Tibial nerve (tissue), 4 donors: ENCODE results near the gene NCAPH2. TPM values are rescaled to one million over a fixed set of nuclear protein-coding genes. Genes with fewer than 3 reads are reported as not detected.
A peak's percentile ranks its signal among the peaks of the same experiment; 100 is the strongest.

Experiments
- DNase-seq, 2 donors: peaks; one replicate each; pipeline ENCODE4 v3.0.0-alpha.2; 2019; ENCODE audit warnings: low spot score in 2 of 2
- H3K27ac ChIP-seq, 4 donors: fragments of 200-600 bp; sonication (generic) in 3 of 4; one replicate each; pipeline ENCODE4 v1.5.1; 2017 to 2019; ENCODE audit warnings: mild to moderate bottlenecking in 1 of 4
- H3K27me3 ChIP-seq, 2 donors: fragments of 200-600 bp; sonication (generic) in 1 of 2; one replicate each; pipeline versions ENCODE4 v1.5.1 to v1.6.0; 2017 to 2019
- H3K36me3 ChIP-seq, 3 donors: fragments of 200-600 bp; sonication (generic); one replicate each; pipeline ENCODE4 v1.5.1; 2018 to 2019
- H3K4me1 ChIP-seq, 4 donors: fragments of 200-600 bp; sonication (generic) in 3 of 4; one replicate each; pipeline ENCODE4 v1.5.1; 2017 to 2019
- H3K4me3 ChIP-seq, 4 donors: fragments of 200-600 bp; sonication (generic) in 3 of 4; one replicate each; pipeline ENCODE4 v1.5.1; 2017 to 2019; ENCODE audit warnings: mild to moderate bottlenecking in 1 of 4, moderate library complexity in 1 of 4
- H3K9me3 ChIP-seq, 4 donors: fragments of 200-600 bp; sonication (generic) in 3 of 4; one replicate each; pipeline ENCODE4 v1.5.1; 2017 to 2019
- EP300 ChIP-seq, 2 donors: sonication (generic); formaldehyde crosslinking; IDR thresholded peaks; one replicate each; pipeline ENCODE4 v1.6.1; 2017; ENCODE audit warnings: antibody characterized with exemption in 2 of 2, mild to moderate bottlenecking in 1 of 2
- POLR2A ChIP-seq, 2 donors: fragments of 450-650 bp; IDR thresholded peaks; one replicate each; pipeline ENCODE4 v1.6.1; 2017; ENCODE audit warnings: antibody characterized with exemption in 2 of 2, mild to moderate bottlenecking in 2 of 2, moderate library complexity in 2 of 2
- WGBS, 2 donors: methylation state at CpG; one replicate each; pipeline ENCODE4 v1.1.5; 2018; 5-methylcytosine and 5-hydroxymethylcytosine counted together
- total RNA-seq, 4 donors: library from RNA; depleted of rRNA; stranded (reverse); fragments of >200 nt; gene quantifications; one replicate each; pipeline ENCODE4 v1.1.0, GENCODE V29; 2016
- TF ChIP-seq, protein P1 (sequence below), 5 experiments: fragments of 200-600 bp in 3 of 5; fragments of 450-650 bp in 2 of 5; sonication (generic) in 3 of 5; IDR thresholded peaks; one replicate each; pipeline ENCODE4 v1.5.1; 2016 to 2019; ENCODE audit warnings: antibody characterized with exemption in 5 of 5, mild to moderate bottlenecking in 3 of 5, moderate library complexity in 2 of 5

The NCAPH2 gene
- total RNA-seq, 4 donors from 2014 or later, result 43.9 to 57.3 (median 45.0) TPM

GRCh38 chr22:50473088-50473487 lies 34.9 kb upstream of the NCAPH2 start:
- 77 to 82% methylated on average over 6 of the region's 6 CpGs for WGBS, 2 donors
- no peak for DNase-seq
- Histone ChIP-seq H3K9me3 (no peaks in the 10 kb centered on the region), H3K4me3 (peak overlapping the region in 1 of 4 donors; percentile 72), H3K27me3 (no peaks in the 10 kb centered on the region), H3K4me1 (peaks cover 5 to 62% (median 57%) of the 10 kb centered on the region in 4 donors), H3K36me3 (peaks cover 0 to 2% (median 0%) of the 10 kb centered on the region in 3 donors), H3K27ac (no peak overlapping the region)
- TF ChIP-seq EP300 (IDR thresholded peaks at IDR 0.05), result no peak
- TF ChIP-seq, protein P1, sequence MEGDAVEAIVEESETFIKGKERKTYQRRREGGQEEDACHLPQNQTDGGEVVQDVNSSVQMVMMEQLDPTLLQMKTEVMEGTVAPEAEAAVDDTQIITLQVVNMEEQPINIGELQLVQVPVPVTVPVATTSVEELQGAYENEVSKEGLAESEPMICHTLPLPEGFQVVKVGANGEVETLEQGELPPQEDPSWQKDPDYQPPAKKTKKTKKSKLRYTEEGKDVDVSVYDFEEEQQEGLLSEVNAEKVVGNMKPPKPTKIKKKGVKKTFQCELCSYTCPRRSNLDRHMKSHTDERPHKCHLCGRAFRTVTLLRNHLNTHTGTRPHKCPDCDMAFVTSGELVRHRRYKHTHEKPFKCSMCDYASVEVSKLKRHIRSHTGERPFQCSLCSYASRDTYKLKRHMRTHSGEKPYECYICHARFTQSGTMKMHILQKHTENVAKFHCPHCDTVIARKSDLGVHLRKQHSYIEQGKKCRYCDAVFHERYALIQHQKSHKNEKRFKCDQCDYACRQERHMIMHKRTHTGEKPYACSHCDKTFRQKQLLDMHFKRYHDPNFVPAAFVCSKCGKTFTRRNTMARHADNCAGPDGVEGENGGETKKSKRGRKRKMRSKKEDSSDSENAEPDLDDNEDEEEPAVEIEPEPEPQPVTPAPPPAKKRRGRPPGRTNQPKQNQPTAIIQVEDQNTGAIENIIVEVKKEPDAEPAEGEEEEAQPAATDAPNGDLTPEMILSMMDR (IDR thresholded peaks at IDR 0.05), result peak in 2 of 5 experiments; percentile 17 to 25

GRCh38 chr22:50473855-50474671 lies 34.0 kb upstream of the NCAPH2 start:
- no peak for DNase-seq
- no peaks in the 10 kb centered on the region for H3K36me3 ChIP-seq
- H3K27me3 ChIP-seq, result no peaks in the 10 kb centered on the region
- TF ChIP-seq POLR2A (IDR thresholded peaks at IDR 0.05) (no peak), EP300 (IDR thresholded peaks at IDR 0.05) (no peak)
- TF ChIP-seq, protein P1 (IDR thresholded peaks at IDR 0.05), result no peak
- H3K27ac ChIP-seq, result peak overlapping the region in 3 of 4 donors; percentile 75 to 90 (median 88)
- WGBS, 2 donors, result 1 to 5% methylated on average over 23 to 47 of the region's 62 CpGs
- peak overlapping the region; percentile 56 to 83 (median 77) for H3K4me3 ChIP-seq
- H3K4me1 ChIP-seq, result peaks cover 5 to 56% (median 53%) of the 10 kb centered on the region in 4 donors
- no peaks in the 10 kb centered on the region for H3K9me3 ChIP-seq

DNA sequence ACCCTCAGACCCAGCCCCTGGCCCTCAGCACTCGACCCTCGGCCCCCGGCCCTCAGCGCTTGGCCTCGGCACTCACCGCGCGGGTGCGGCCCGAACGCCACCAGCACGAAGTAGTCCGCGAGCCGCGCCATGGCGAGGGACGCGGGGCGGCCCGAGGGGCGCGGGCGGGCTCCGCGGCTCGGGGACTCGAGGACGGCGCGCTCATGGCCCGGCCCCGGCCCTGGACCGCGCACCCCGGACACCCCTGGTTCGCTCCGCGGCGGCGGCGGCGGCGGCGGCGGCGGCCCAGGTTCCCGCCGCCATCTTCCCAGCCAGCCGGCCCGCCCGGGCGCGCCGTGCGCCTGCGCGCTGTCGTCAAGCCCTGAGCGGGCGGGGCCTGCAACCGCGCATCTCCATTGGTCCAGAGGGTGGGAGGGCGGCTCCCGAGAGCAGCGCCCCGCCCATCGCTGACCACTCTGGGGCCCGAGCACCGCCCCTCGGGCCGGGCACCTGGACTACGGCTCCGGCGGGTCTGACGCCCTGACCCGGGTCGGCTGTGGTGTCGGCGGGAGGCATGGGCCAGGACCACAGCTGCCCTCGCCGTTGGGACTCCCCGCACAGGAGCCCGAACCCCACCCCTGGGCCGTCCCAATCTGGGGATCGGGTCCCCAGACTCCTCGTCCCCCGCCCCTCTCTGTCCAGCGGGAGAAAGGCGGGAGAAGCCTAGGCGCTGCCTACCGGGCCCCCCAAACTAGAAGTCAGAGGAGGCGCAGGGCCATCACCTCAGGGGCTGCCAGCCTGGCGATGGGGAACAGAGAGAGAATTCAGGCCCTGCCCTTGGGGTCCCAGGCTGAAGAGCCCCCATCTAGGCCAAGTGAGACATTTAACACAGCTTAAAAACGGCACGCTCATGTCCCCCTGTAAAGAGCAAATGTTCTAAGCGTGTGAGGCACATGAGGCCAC lies 33.0 kb upstream of the NCAPH2 start, which contains the start of gene SBF1:
Gene SBF1, minus strand, starts transcription at position 326 of the 942 bp plus-strand sequence. Its CDS starts 195 bp downstream, at position 131.
- peak within 1 kb of the TSS; percentile 56 to 83 (median 77) for H3K4me3 ChIP-seq
- H3K36me3 ChIP-seq, result no peaks in the 10 kb centered on the region
- peak; percentile 83 to 89 for DNase-seq
- WGBS, 2 donors, result 4 to 28% methylated on average over 6 to 20 of the region's 97 CpGs
- TF ChIP-seq EP300 (IDR thresholded peaks at IDR 0.05) (peak in 1 of 2 donors; percentile 51), POLR2A (IDR thresholded peaks at IDR 0.05) (peak; percentile 79 to 93)
- TF ChIP-seq, protein P1 (IDR thresholded peaks at IDR 0.05), result peak in 1 of 5 experiments; percentile 18
- peaks cover 0 to 2% of the 10 kb centered on the region in 2 donors for H3K27me3 ChIP-seq
- peaks cover 5 to 47% (median 44%) of the 10 kb centered on the region in 4 donors for H3K4me1 ChIP-seq
- no peaks in the 10 kb centered on the region for H3K9me3 ChIP-seq
- peak within 1 kb of the TSS; percentile 68 to 90 (median 82) for H3K27ac ChIP-seq

DNA sequence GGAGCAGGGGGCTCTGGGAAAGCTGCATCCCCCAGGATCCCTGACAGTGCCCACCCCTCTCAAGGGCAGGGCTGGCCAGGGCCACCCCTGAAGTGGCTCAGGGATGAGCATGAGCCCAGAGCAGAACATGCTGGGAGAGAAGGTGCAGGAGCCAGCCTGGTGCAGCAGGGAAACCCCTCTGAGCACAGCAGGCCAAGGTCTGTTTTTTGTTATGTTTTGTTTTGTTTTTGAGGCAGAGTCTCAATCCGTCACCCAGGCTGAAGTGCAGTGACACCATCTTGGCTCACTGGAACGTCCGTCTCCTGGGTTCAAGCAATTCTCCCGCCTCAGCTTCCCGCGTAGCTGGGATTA lies 32.4 kb upstream of the NCAPH2 start:
- TF ChIP-seq, protein P1 (IDR thresholded peaks at IDR 0.05), result no peak
- TF ChIP-seq POLR2A (IDR thresholded peaks at IDR 0.05) (no peak), EP300 (IDR thresholded peaks at IDR 0.05) (no peak)
- Histone ChIP-seq H3K27me3 (peaks cover 0 to 8% of the 10 kb centered on the region in 2 donors), H3K4me3 (peak overlapping the region; percentile 34 to 83 (median 54)), H3K27ac (peak overlapping the region in 1 of 4 donors; percentile 90), H3K4me1 (peaks cover 5 to 41% (median 37%) of the 10 kb centered on the region in 4 donors), H3K36me3 (no peaks in the 10 kb centered on the region), H3K9me3 (no peaks in the 10 kb centered on the region)
- no peak for DNase-seq
- WGBS, 2 donors, result 89 to 95% methylated on average over 6 of the region's 6 CpGs
